HFFc6 (cell line): ENCODE results near the gene ERBIN. TPM values are rescaled to one million over a fixed set of nuclear protein-coding genes. Genes with fewer than 3 reads are reported as not detected.

Source experiments
- DNase-seq: peaks from one replicate; pipeline ENCODE4 v3.0.0-alpha.2; 2018
- H3K27ac Mint-ChIP-seq: 2 replicates; pipeline ENCODE4 v1.8.0; 2020; ENCODE audit warnings: mild to moderate bottlenecking, mixed read lengths
- H3K27me3 Mint-ChIP-seq: 2 replicates; pipeline ENCODE4 v1.8.0; 2021; ENCODE audit warnings: mild to moderate bottlenecking, moderate library complexity, mixed read lengths; ENCODE audit not compliant: insufficient read depth
- H3K36me3 Mint-ChIP-seq: 2 replicates; pipeline ENCODE4 v1.8.0; 2021; ENCODE audit warnings: low read depth, mixed read lengths
- H3K4me1 Mint-ChIP-seq: 2 replicates; pipeline ENCODE4 v1.8.0; 2020; ENCODE audit warnings: low read depth, mixed read lengths
- H3K4me3 Mint-ChIP-seq: 2 replicates; pipeline ENCODE4 v1.8.0; 2020; ENCODE audit warnings: mild to moderate bottlenecking, moderate library complexity, mixed read lengths
- H3K9me3 Mint-ChIP-seq: 2 replicates; pipeline ENCODE4 v1.8.0; 2020; ENCODE audit warnings: mild to moderate bottlenecking, mixed read lengths
- CTCF ChIP-seq: fragments of 200-600 bp; sonication (generic); IDR thresholded peaks from 2 replicates; pipeline ENCODE4 v1.5.0; 2021; ENCODE audit warnings: antibody characterized with exemption, mild to moderate bottlenecking
- total RNA-seq, 6 experiments: library from RNA; stranded (reverse); fragmentation: NEBNext Ultra II Directional; extraction: Animal tissue kit (Norgen Biotek cat#: 25700); gene quantifications; 2 replicates in 1 of 6; 3 replicates in 5 of 6; pipeline ENCODE4 v1.2.3, GENCODE V29; 2021

Gene ERBIN
- total RNA-seq, 6 experiments from 2014 or later: 97.5 to 127 (median 114) TPM

GRCh38 chr5:65986050-65986451 is 59.7 kb downstream of the ERBIN start:
- no peaks in the 10 kb centered on the region; the same call in 1 of the 2 replicates for H3K27me3 Mint-ChIP-seq
- no peak for TF ChIP-seq CTCF

GRCh38 chr5:65986796-65987195 is 60.4 kb downstream of the ERBIN start:
- H3K9me3 Mint-ChIP-seq: no peaks in the 10 kb centered on the region
- H3K4me3 Mint-ChIP-seq: no peak overlapping the region; the same call in none of the 2 replicates
- H3K27me3 Mint-ChIP-seq: no peaks in the 10 kb centered on the region; the same call in 1 of the 2 replicates
- peaks cover 57% of the 10 kb centered on the region for H3K4me1 Mint-ChIP-seq
- peak overlapping the region; percentile 44 for H3K27ac Mint-ChIP-seq
- TF ChIP-seq CTCF: no peak
- DNase-seq: no peak
- H3K36me3 Mint-ChIP-seq: peaks cover 16% of the 10 kb centered on the region; the same call in 1 of the 2 replicates

More at GRCh38 chr5:65986050-65986451, 59.7 kb downstream of the ERBIN start:
- Mint-ChIP-seq H3K4me1 (peaks cover 65% of the 10 kb centered on the region), H3K27ac (peak overlapping the region; percentile 44), H3K9me3 (no peaks in the 10 kb centered on the region), H3K4me3 (peak overlapping the region; percentile 25), H3K36me3 (peaks cover 16% of the 10 kb centered on the region; the same call in 1 of the 2 replicates)
- peak; percentile 68 for DNase-seq

DNA sequence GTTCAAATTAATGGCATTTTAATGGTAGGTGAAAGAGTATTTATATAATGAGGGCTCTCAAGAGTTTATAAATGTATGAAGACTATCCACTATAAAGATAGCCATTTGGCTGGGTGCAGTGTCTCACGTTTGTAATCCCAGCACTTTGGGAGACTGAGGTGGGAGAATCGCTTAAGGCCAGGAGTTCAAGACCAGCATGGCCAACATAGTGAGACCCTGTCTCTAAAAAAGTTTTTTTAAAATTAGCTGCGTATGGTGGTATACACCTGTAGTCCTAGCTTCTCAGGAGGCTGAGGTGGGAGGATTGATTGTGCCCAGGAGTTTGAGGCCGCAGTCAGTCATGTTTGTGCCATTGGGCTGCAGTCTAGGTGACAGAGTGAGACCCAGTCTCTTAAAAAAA is 61.6 kb downstream of the ERBIN start:
- Mint-ChIP-seq H3K27ac (no peak overlapping the region), H3K36me3 (peaks cover 21% of the 10 kb centered on the region; the same call in 1 of the 2 replicates), H3K4me3 (no peak overlapping the region), H3K27me3 (no peaks in the 10 kb centered on the region; the same call in 1 of the 2 replicates), H3K4me1 (peaks cover 47% of the 10 kb centered on the region), H3K9me3 (no peaks in the 10 kb centered on the region)
- DNase-seq: no peak
- no peak for TF ChIP-seq CTCF

DNA sequence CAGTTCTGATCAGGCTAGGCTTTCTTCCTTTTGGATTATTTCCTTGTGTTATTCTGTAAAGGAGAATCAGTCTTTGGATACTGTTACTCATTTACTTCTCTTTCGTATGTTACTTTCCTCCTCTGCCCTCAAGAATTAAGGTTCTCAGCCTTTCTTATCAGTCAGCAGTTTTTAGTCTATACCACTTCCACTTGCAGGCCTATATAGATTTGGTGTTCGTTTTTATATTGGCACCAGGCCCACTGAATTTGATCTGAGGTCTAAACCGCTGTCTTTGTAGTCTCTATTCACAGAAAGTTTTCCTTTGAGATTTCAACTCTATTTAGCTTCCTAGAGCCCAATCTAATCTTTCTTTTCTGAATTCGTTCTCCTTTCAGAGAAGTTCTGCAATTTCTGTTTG is 62.8 kb downstream of the ERBIN start:
- peaks cover 17% of the 10 kb centered on the region; the same call in 1 of the 2 replicates for H3K36me3 Mint-ChIP-seq
- no peak overlapping the region for H3K4me3 Mint-ChIP-seq

GRCh38 chr5:65992630-65993029 is 66.3 kb downstream of the ERBIN start:
- Mint-ChIP-seq H3K9me3 (no peaks in the 10 kb centered on the region), H3K4me1 (peaks cover 33% of the 10 kb centered on the region), H3K27me3 (no peaks in the 10 kb centered on the region; the same call in 1 of the 2 replicates), H3K36me3 (peaks cover 39% of the 10 kb centered on the region), H3K4me3 (no peak overlapping the region), H3K27ac (no peak overlapping the region)
- no peak for DNase-seq
- no peak for TF ChIP-seq CTCF

More for the DNA sequence above, 62.8 kb downstream of the ERBIN start:
- H3K9me3 Mint-ChIP-seq: no peaks in the 10 kb centered on the region
- H3K27ac Mint-ChIP-seq: no peak overlapping the region; the same call in 1 of the 2 replicates
- no peak for DNase-seq
- no peaks in the 10 kb centered on the region; the same call in 1 of the 2 replicates for H3K27me3 Mint-ChIP-seq
- no peak for TF ChIP-seq CTCF
- peaks cover 39% of the 10 kb centered on the region for H3K4me1 Mint-ChIP-seq
